GM21528 (cell line): ENCODE data around the gene EVI5.

Experiments used
- ATAC-seq: cut with Tn5 transposase; IDR thresholded peaks from one replicate; pipeline ENCODE4 v1.9.1; 2021; ENCODE audit warnings: mild to moderate bottlenecking, moderate library complexity; ENCODE audit not compliant: unreplicated experiment, low FRiP score

EVI5 gene

DNA sequence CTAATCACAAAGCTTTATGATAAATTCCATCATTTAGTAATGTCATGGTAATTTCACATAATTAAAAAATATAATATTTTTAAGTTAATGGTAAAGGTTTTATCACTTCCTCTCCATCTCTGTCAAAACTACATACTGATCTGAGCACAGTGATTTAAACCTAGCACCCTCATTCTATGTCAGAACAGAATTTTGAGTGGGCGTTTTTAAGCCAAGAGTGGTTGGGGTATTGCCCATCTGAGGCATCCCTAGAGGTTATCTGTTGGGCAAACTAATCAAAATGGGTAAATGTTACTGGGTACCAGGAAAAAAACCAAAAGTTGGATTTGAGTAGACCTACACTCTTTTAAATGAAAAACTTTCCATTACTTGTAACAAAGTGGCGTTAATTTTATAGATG is 197.5 kb downstream of the EVI5 start:
- no peak for ATAC-seq

- no peak for ATAC-seq
These were observed 199.1 kb downstream of the EVI5 start for GRCh38 chr1:92585831-92586230.

DNA sequence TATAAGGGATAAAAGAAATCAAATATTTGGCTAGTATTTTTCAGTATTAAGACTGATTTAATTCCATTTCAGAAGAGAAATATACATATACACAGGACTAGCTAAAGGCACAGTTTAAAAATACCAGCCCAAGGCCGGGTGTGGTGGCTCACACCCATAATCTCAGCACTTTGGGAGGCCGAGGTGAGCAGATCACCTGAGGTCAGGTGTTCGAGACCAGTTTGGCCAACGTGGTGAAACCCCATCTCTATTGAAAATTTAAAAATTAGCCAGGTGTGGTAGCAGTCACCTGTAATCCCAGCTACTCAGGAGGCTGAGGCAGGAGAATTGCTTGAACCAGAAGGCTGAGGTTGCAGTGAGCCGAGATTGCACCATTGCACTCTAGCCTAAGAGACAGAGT is 200.1 kb downstream of the EVI5 start:
- ATAC-seq, result peak; percentile 16

DNA sequence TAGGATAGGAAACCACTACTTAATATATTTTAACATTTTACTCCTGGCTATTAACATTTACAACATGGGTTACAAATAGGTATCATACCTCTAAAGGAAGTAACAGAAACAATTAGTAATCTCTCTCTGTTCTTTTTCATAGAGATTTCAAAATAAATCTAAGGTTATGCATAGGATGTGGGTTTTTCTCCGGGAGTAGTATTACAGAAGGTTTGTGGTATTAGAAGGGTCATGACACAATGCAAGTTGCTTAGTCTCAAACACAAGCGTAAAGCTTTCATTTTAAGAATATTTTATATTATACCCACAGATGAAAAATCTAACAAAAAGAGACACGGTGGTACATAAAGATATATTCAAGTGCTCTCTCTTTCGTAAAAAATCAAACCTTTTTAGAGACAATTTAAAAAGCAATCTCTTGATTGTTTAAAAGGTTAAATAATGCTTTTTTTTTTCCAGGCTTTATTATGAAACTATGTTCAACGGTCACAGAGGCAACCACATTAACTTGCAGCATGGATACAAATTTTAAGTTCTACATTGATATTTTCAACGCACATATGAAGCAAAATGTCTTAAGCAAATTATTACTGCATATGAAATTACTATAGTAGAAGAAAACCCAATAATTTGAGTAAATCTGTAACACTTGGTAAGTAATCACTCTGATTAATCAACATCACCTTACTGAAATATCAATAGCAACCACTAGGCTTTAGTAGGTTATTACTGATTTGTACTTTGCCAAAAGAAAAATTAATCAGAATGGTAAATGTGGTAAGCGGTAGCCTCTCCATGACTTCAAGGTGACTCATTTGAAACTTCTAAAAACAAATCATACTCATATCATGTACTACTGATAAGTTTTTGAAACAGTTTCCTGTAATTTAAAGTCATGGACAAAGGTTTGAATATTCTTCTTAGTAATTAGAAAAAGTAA is 200.8 kb downstream of the EVI5 start:
- ATAC-seq, result peak; percentile 79

GRCh38 chr1:92577261-92577895 is 207.5 kb downstream of the EVI5 start:
- no peak for ATAC-seq

- ATAC-seq, result no peak
These were observed 209.8 kb downstream of the EVI5 start for GRCh38 chr1:92575123-92575522.

DNA sequence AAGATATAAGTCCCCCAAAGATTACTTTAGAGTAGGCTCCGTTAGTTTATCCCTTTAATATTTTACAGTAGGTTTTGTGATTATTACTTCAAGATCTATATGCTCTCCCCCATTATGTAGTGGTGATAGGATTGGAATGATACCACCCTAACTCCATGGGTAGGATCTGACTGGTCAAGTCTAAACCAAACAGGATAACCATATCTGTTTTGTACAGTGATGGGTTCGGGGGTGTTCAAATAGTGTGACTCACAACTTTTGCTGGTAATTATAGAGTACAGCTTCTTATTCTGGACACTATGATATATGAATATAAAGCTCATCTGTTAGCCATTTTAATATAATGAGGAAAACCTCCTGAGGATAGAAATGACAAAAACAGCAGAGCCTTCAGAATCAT is 212.4 kb downstream of the EVI5 start:
- ATAC-seq, result no peak

DNA sequence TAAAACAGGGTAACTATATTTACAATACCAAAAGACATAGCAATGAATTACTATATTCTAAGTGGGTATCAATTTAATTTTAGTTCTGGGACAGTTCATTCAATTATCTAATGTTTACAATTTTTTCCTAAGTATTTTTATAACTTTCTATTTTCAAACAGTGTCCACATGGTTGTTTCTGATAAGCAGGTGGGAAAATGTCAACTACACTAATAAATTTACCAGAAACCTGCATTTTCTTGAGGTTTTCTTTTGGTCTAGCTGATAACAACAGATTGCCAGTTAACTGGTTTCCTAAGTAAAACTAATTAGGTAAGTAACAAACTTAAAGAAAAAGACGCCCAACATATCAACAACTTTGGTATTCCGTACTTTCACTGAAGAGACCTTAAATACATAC is 213.3 kb downstream of the EVI5 start:
- no peak for ATAC-seq

DNA sequence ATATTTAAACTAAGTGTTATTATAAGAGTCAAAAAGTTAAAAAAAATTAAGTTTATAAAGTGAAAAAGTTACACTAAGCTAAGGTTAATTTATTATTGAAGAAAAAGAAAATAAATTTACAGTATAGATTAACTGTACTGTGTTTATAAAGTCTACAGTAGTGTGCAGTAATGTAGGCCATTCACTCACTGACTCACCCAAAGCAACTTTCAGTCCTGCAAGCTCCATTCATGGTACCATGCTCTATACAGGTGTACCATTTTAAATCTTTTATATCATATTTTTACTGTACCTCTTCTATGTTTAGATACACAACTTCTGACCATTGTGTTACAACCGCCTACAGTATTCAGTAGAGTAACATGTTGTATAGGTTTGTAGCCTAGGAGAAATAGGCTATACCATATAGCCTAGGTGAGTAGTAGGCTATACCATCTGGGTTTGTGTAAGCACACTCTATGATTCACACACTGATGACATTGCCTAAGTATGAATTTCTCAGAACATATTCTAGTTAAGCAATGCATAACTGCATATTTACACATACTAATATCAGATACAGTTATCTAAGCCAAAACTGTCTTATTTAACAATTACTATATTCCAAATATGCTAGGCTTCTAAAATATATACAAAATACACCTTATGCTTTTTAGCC is 217.6 kb downstream of the EVI5 start:
- no peak for ATAC-seq

GRCh38 chr1:92563457-92564216 is 221.3 kb downstream of the EVI5 start:
- peak; percentile 94 for ATAC-seq

- ATAC-seq, result no peak
These were observed 228.6 kb downstream of the EVI5 start for GRCh38 chr1:92556350-92556749.

- no peak for ATAC-seq
These were observed 230.7 kb downstream of the EVI5 start for GRCh38 chr1:92554216-92554615.

DNA sequence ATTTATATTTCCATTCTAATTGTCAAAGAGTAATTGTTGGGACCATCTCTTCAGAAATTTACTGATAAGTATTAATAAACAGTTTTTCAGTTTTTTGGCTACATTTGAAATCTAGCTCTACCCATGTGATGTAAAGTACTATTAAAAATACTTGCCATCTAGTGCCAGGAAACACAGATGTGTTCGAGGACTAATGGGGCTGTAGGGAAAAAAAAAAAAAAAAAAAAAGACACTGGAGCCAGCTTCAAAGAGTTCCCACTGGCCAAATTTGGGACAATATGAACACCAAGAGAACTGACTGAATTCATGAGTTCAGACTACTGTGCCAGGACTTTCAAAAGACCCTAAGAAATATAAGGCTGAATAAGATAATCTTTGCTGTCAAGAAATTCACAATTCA is 233.0 kb downstream of the EVI5 start:
- no peak for ATAC-seq

DNA sequence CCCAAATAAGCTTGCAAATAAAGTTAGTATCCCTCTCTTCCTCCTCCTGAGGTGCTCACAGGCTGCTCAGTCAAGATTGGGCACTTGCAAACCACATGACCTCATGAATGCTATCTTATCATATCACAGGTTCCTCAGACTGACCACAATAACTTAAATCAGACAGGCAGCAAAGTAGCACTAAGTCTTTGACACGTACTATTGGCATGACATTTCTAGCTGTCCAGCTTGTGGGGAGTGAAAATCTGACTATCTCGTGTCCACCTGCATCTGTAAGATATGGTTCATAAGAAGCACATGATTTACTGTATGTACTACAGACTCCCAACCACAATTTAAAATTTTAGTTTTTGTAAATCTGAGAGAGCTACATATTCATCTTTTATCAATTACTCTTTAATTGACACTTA is 240.1 kb downstream of the EVI5 start:
- no peak for ATAC-seq

DNA sequence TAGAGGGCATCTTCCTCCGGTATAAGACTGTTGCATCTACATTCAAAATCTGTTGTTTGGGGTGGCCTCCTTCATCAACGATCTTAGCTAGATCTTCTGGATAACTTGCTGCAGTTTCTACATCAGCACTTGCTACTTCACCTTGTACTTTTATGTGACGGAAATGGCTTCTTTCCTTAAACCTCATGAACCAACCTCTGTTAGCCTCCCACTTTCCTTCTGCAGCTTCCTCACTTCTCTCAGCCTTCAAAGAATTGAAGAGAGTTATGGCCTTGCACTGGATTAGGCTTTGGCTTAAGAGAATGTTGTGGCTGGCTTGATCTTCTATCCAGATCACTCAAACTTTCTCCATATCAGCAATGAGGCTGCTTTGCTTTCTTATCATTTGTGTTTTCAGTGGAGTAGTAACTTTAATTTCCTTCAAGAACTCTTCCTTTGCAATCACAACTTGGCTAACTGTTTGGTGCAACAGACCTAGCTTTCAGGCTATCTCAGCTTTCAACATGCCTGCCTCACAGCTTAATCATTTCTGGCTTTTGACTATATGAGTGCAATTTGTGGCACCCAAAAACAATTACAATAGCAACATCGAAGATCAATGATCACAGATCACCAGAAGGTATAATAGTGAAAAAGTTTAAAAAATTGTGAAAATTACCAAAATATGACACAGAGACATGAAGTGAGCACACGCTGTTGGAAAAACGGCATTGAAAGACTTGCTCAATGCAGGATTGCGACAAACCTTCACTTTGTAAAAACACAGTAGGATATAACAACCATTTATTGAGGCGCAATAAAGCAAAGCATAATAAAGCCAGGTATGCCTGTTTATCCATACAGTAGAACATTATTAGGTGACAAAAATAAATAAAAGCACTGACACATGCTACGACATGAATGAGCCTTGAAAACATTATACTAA is 241.5 kb downstream of the EVI5 start:
- no peak for ATAC-seq

DNA sequence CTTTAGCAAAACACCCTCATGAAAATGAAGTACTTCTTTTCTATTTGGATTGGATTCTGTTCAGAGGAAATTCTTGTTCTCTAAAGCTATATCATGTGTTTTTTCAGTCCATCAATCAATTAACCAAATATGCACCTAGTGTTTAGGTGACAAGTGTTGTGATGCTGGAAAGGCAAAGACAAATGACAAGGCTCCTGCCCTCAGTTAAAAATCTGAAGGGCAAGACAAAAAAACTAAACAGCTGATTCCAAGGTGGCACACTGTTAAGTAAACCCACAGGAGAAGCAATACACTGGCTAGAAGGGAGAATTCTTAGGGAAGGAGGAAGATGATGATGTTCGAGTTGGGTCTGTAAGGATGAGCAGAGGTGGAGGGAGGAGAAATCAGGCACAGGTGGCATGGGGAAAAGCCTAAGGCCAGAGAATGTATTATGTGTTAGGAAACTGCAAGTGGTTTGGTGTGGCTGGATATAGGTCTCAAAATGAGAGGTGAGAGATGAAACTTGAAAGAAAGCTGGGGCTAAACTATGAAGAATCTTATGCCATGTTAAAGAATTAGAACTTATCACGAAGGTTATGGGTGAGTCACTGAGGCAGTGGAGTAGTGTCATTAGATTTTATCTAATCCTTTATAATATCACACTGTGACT is 246.4 kb downstream of the EVI5 start:
- ATAC-seq, result peak; percentile 55

GRCh38 chr1:92538048-92538412 is 246.9 kb downstream of the EVI5 start:
- ATAC-seq, result peak; percentile 82

- peak; percentile 50 for ATAC-seq
These were observed 247.7 kb downstream of the EVI5 start for GRCh38 chr1:92536980-92537884.
